H9 (cell line): ENCODE results near the gene MBTPS2. TPM values are rescaled to one million over a fixed set of nuclear protein-coding genes. Genes with fewer than 3 reads are reported as not detected.
"Not testable (repeated sequence)": the region's sequence is repeated elsewhere in the genome, so short reads cannot be mapped to it uniquely, and the experiment has no call there.

Experiments
- DNase-seq: peaks from one replicate; pipeline ENCODE4 v3.0.0-alpha.2; 2017
- H2AFZ ChIP-seq: one replicate; pipeline ENCODE4 v1.6.1; 2013; ENCODE audit warnings: mild to moderate bottlenecking, low read length, control low read depth, moderate library complexity
- H2AK5ac ChIP-seq: 2 replicates; pipeline ENCODE4 v1.6.1; 2013; ENCODE audit warnings: low read length, control low read depth, mixed read lengths; ENCODE audit not compliant: insufficient read length
- H2BK120ac ChIP-seq: one replicate; pipeline ENCODE4 v1.6.1; 2013; ENCODE audit warnings: low read depth, mild to moderate bottlenecking, low read length, control low read depth, inconsistent platforms; ENCODE audit not compliant: poor library complexity, severe bottlenecking
- H2BK12ac ChIP-seq: 2 replicates; pipeline ENCODE4 v1.6.1; 2013; ENCODE audit warnings: low read length, control low read depth, mixed read lengths, low read depth; ENCODE audit not compliant: insufficient read length
- H2BK15ac ChIP-seq: 2 replicates; pipeline ENCODE4 v1.6.1; 2013; ENCODE audit warnings: low read depth, low read length, control low read depth
- H2BK20ac ChIP-seq: one replicate; pipeline ENCODE4 v1.6.1; 2013; ENCODE audit warnings: low read depth, mild to moderate bottlenecking, low read length, control low read depth, inconsistent platforms; ENCODE audit not compliant: poor library complexity, severe bottlenecking
- H2BK5ac ChIP-seq: 2 replicates; pipeline ENCODE4 v1.6.1; 2013; ENCODE audit warnings: low read length, control low read depth, mixed read lengths; ENCODE audit not compliant: insufficient read length
- H3K14ac ChIP-seq: 2 replicates; pipeline ENCODE4 v1.6.1; 2013; ENCODE audit warnings: low read length, control low read depth; ENCODE audit not compliant: insufficient read depth
- H3K18ac ChIP-seq: 2 replicates; pipeline ENCODE4 v1.6.1; 2013; ENCODE audit warnings: low read depth, mild to moderate bottlenecking, mixed read lengths, low read length, control low read depth; ENCODE audit not compliant: insufficient read length
- H3K23ac ChIP-seq: 2 replicates; pipeline ENCODE4 v1.6.1; 2013; ENCODE audit warnings: low read length, control low read depth, mixed read lengths, low read depth; ENCODE audit not compliant: insufficient read length
- H3K23me2 ChIP-seq: 2 replicates; pipeline ENCODE4 v1.6.1; 2013; ENCODE audit warnings: low read depth, mild to moderate bottlenecking, mixed read lengths, low read length, control low read depth; ENCODE audit not compliant: insufficient read length, poor library complexity, severe bottlenecking
- H3K27ac ChIP-seq: 2 replicates; pipeline ENCODE4 v1.5.1; 2013; ENCODE audit warnings: low read length, control low read depth, mixed read lengths, low read depth; ENCODE audit not compliant: insufficient read length
- H3K27me3 ChIP-seq: 2 replicates; pipeline ENCODE4 v1.6.1; 2013; ENCODE audit warnings: low read length, control low read depth, inconsistent platforms; ENCODE audit not compliant: insufficient read depth
- H3K4ac ChIP-seq: 2 replicates; pipeline ENCODE4 v1.6.1; 2013; ENCODE audit warnings: low read depth, mild to moderate bottlenecking, control low read depth, inconsistent platforms, low read length, moderate library complexity
- H3K4me1 ChIP-seq: 2 replicates; pipeline ENCODE4 v1.6.1; 2013; ENCODE audit warnings: low read length, control low read depth, inconsistent platforms; ENCODE audit not compliant: insufficient read depth
- H3K4me2 ChIP-seq: 2 replicates; pipeline ENCODE4 v1.6.1; 2013; ENCODE audit warnings: low read length, control low read depth, mixed read lengths; ENCODE audit not compliant: insufficient read length, insufficient read depth
- H3K56ac ChIP-seq: 2 replicates; pipeline ENCODE4 v1.6.1; 2013; ENCODE audit warnings: low read depth, mild to moderate bottlenecking, mixed read lengths, low read length, control low read depth; ENCODE audit not compliant: insufficient read length
- H3K79me1 ChIP-seq: 2 replicates; pipeline ENCODE4 v1.6.1; 2013; ENCODE audit warnings: low read depth, mild to moderate bottlenecking, moderate library complexity, low read length, control low read depth, inconsistent platforms; ENCODE audit not compliant: insufficient read depth, poor library complexity, severe bottlenecking
- H3K79me2 ChIP-seq: 2 replicates; pipeline ENCODE4 v1.6.1; 2013; ENCODE audit warnings: low read length, control low read depth, inconsistent platforms; ENCODE audit not compliant: insufficient read depth
- H3K9ac ChIP-seq: 2 replicates; pipeline ENCODE4 v1.6.1; 2013; ENCODE audit warnings: low read length, control low read depth, mixed read lengths; ENCODE audit not compliant: insufficient read length; ENCODE audit errors: extremely low read depth
- H3K9me3 ChIP-seq: one replicate; pipeline ENCODE4 v1.6.1; 2013; ENCODE audit warnings: low read depth, low read length, inconsistent platforms; ENCODE audit not compliant: control insufficient read depth
- H3T11ph ChIP-seq: one replicate; pipeline ENCODE4 v1.6.1; 2013; ENCODE audit warnings: mild to moderate bottlenecking, low read length, control low read depth, inconsistent platforms
- H4K20me1 ChIP-seq: one replicate; pipeline ENCODE4 v1.6.1; 2013; ENCODE audit not compliant: control insufficient read depth, insufficient read length, insufficient read depth
- H4K5ac ChIP-seq: 2 replicates; pipeline ENCODE4 v1.6.1; 2013; ENCODE audit warnings: low read depth, mild to moderate bottlenecking, mixed read lengths, low read length, control low read depth; ENCODE audit not compliant: insufficient read length
- H4K8ac ChIP-seq: replicated peaks from 2 replicates; pipeline ENCODE4 v1.6.1; 2013; ENCODE audit warnings: low read length, control low read depth, mixed read lengths, low read depth; ENCODE audit not compliant: insufficient read length
- H4K91ac ChIP-seq: 2 replicates; pipeline ENCODE4 v1.6.1; 2013; ENCODE audit warnings: low read depth, mild to moderate bottlenecking, moderate library complexity, mixed read lengths, low read length, control low read depth; ENCODE audit not compliant: insufficient read length
- H3K27ac Mint-ChIP-seq, 3 experiments: 2 replicates in 2 of 3; 3 replicates in 1 of 3; pipeline ENCODE4 v1.8.0; 2020 to 2021; ENCODE audit warnings: mixed read lengths in 3 of 3, mild to moderate bottlenecking in 1 of 3, moderate library complexity in 1 of 3
- H3K27me3 Mint-ChIP-seq: 2 replicates; pipeline ENCODE4 v1.8.0; 2021; ENCODE audit warnings: low read depth, mild to moderate bottlenecking, moderate library complexity, mixed read lengths
- H3K36me3 Mint-ChIP-seq, 3 experiments: 2 replicates in 2 of 3; 3 replicates in 1 of 3; pipeline ENCODE4 v1.8.0; 2020 to 2021; ENCODE audit warnings: low read depth in 3 of 3, mixed read lengths in 3 of 3; ENCODE audit not compliant: insufficient read depth in 1 of 3
- H3K4me1 Mint-ChIP-seq, 2 experiments: 2 replicates each; pipeline ENCODE4 v1.8.0; 2020; ENCODE audit warnings: mixed read lengths in 2 of 2
- H3K4me3 Mint-ChIP-seq, 2 experiments: 2 replicates in 1 of 2; 3 replicates in 1 of 2; pipeline ENCODE4 v1.8.0; 2020 to 2021; ENCODE audit warnings: mild to moderate bottlenecking in 2 of 2, mixed read lengths in 2 of 2, moderate library complexity in 1 of 2
- H3K9me3 Mint-ChIP-seq, 2 experiments: 2 replicates in 1 of 2; 3 replicates in 1 of 2; pipeline ENCODE4 v1.8.0; 2020; ENCODE audit warnings: mild to moderate bottlenecking in 2 of 2, mixed read lengths in 2 of 2, moderate library complexity in 1 of 2
- CTCF ChIP-seq: fragments of 200-600 bp; sonication (generic); conservative IDR thresholded peaks from 3 replicates; pipeline ENCODE4 v1.8.0; 2021; ENCODE audit warnings: antibody characterized with exemption, mild to moderate bottlenecking
- WGBS: extraction: QIAGEN DNeasy Blood & Tissue Kit; methylation state at CpG from one replicate; pipeline ENCODE4 v1.1.7; 2013; ENCODE audit warnings: missing lambda C conversion rate, low lambda C conversion rate, mixed read lengths; ENCODE audit not compliant: insufficient read length; ENCODE audit errors: extremely low coverage; 5-methylcytosine and 5-hydroxymethylcytosine counted together
- total RNA-seq: library from RNA; stranded (reverse); gene quantifications from 2 replicates; pipeline ENCODE4 v1.2.1, GENCODE V29; 2021

MBTPS2 gene
- total RNA-seq, 1 experiment from 2014 or later = 6.8 TPM

DNA sequence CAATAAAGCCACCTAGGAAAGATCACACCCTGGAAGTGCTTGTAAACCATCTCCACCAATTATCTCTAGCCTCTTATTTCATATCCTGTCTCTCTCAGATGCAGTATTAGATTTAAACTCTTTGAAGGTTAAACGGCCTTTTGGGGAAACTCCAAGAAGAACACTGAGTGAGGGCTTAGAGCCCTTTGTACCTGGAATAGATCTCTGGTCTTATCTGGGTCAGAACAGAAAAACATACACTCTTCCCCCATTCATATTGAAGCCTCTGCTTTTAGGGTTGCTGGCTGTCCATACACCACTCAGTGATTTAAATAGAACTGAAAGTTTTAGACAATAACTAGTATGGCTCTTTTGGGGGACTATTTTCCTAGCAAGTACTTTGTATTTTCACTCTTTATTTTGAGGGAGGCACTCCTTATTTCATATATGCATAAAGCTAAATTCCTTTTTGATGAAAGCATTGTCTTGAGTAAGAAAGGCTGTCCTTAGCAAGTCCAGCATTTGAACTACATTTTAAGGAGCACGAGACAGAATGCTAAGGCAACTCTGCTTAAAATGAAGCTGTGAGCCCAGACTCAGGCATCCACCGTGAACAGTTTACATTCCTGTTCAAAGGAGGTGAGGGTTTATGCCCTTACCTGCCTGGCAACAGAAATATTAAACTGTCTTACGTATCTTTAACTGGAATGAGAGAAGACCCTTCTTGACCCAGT lies 33.8 kb downstream of the MBTPS2 start:
- Histone ChIP-seq H3K23me2 (no peaks in the 10 kb centered on the region), H2AFZ (no peak overlapping the region), H2BK5ac (no peak overlapping the region), H4K5ac (no peak overlapping the region), H4K8ac (no peak overlapping the region), H3K79me2 (no peaks in the 10 kb centered on the region), H2BK20ac (no peak overlapping the region), H4K20me1 (no peaks in the 10 kb centered on the region), H3K4me2 (no peak overlapping the region), H4K91ac (no peak overlapping the region), H3K27me3 (no peaks in the 10 kb centered on the region), H2BK15ac (no peak overlapping the region), H3K18ac (no peak overlapping the region), H3K9ac (no peak overlapping the region), H3K9me3 (no peaks in the 10 kb centered on the region), H2BK120ac (no peak overlapping the region), H3K4me1 (no peaks in the 10 kb centered on the region), H2BK12ac (no peak overlapping the region), H3K14ac (no peak overlapping the region), H2AK5ac (no peak overlapping the region), H3K4ac (no peak overlapping the region), H3K79me1 (no peaks in the 10 kb centered on the region), H3K23ac (no peak overlapping the region), H3K56ac (no peak overlapping the region), H3T11ph (no peak overlapping the region), H3K27ac (no peak overlapping the region)
- no peak for DNase-seq
- peaks cover 0 to 11% of the 10 kb centered on the region in 2 experiments; a peak in 2 of 5 replicates for H3K9me3 Mint-ChIP-seq
- no peaks in the 10 kb centered on the region for H3K36me3 Mint-ChIP-seq
- H3K4me1 Mint-ChIP-seq = no peaks in the 10 kb centered on the region
- WGBS = no CpG with 5 or more reads among the region's 4 CpGs
- no peak overlapping the region for H3K27ac Mint-ChIP-seq
- no peak for TF ChIP-seq CTCF
- H3K27me3 Mint-ChIP-seq = no peaks in the 10 kb centered on the region
- H3K4me3 Mint-ChIP-seq = no peak overlapping the region

- H2BK15ac ChIP-seq, H3K4me3 Mint-ChIP-seq, H2BK120ac ChIP-seq, H3K27ac ChIP-seq, H3K4me2 ChIP-seq, H3K4me1 ChIP-seq, H2AK5ac ChIP-seq, H3K23me2 ChIP-seq, H3K27ac Mint-ChIP-seq, H3K36me3 Mint-ChIP-seq, H3K27me3 Mint-ChIP-seq, H3K79me1 ChIP-seq, H4K8ac ChIP-seq, H3K23ac ChIP-seq, H2AFZ ChIP-seq, H4K20me1 ChIP-seq, H2BK12ac ChIP-seq, H3K27me3 ChIP-seq, H3K79me2 ChIP-seq, H3K14ac ChIP-seq, H3K56ac ChIP-seq, H3K9me3 ChIP-seq, H3K9ac ChIP-seq, H2BK5ac ChIP-seq, DNase-seq, H2BK20ac ChIP-seq, H3K4me1 Mint-ChIP-seq, H3K4ac ChIP-seq, H4K5ac ChIP-seq, H3K18ac ChIP-seq, H4K91ac ChIP-seq, H3T11ph ChIP-seq: not testable (repeated sequence)
- peaks cover 0 to 14% of the 10 kb centered on the region in 2 experiments; a peak in 2 of 5 replicates for H3K9me3 Mint-ChIP-seq
- no CpG with 5 or more reads among the region's 3 CpGs for WGBS
Observed at GRCh38 chrX:21874182-21874581, 34.8 kb downstream of the MBTPS2 start.
